CD14-positive monocyte (primary cell): ENCODE measurements around the gene ALLC. TPM values are rescaled to one million over a fixed set of nuclear protein-coding genes. Genes with fewer than 3 reads are reported as not detected.

Experiments
- DNase-seq, 3 donors: peaks; one replicate each; pipeline ENCODE4 v3.0.0-alpha.2; 2011 to 2022
- H2AFZ ChIP-seq: 2 replicates; pipeline ENCODE4 v1.6.0; 2012; ENCODE audit warnings: mild to moderate bottlenecking, low read depth, low read length, inconsistent platforms; ENCODE audit not compliant: insufficient read depth, poor library complexity, severe bottlenecking
- H3K27ac ChIP-seq, 2 donors: 1 replicate in 1 of 2; 2 replicates in 1 of 2; pipeline ENCODE4 v1.5.1; 2012 to 2013; ENCODE audit warnings: low read length in 2 of 2, control low read depth in 1 of 2, inconsistent platforms in 1 of 2, low read depth in 1 of 2, mild to moderate bottlenecking in 1 of 2
- H3K27me3 ChIP-seq, 2 donors: one replicate each; pipeline versions ENCODE4 v1.6.0 to v1.6.1; 2011 to 2013; ENCODE audit warnings: low read length in 2 of 2; ENCODE audit not compliant: control insufficient read depth in 2 of 2, insufficient read depth in 2 of 2
- H3K36me3 ChIP-seq, 2 donors: replicated peaks in 1 of 2; 1 replicate in 1 of 2; 2 replicates in 1 of 2; pipeline versions ENCODE4 v1.5.1 to v1.6.1; 2012 to 2013; ENCODE audit warnings: low read length in 2 of 2, control low read depth in 1 of 2, inconsistent platforms in 1 of 2, mild to moderate bottlenecking in 1 of 2; ENCODE audit not compliant: insufficient read depth in 2 of 2, control insufficient read depth in 1 of 2
- H3K4me1 ChIP-seq, 2 donors: 1 replicate in 1 of 2; 2 replicates in 1 of 2; pipeline versions ENCODE4 v1.5.1 to v1.6.1; 2012 to 2013; ENCODE audit warnings: low read length in 2 of 2, control low read depth in 1 of 2, inconsistent platforms in 1 of 2, mild to moderate bottlenecking in 1 of 2, moderate library complexity in 1 of 2; ENCODE audit not compliant: insufficient read depth in 2 of 2, control insufficient read depth in 1 of 2
- H3K4me2 ChIP-seq: replicated peaks from 2 replicates; pipeline ENCODE3; 2012; ENCODE audit warnings: low read length, moderate library complexity, mild to moderate bottlenecking; ENCODE audit not compliant: poor library complexity, severe bottlenecking; ENCODE audit errors: extremely low read depth
- H3K4me3 ChIP-seq, 3 experiments: fragments of 200-600 bp in 1 of 3; sonication (generic) in 1 of 3; replicated peaks in 1 of 3; 1 replicate in 2 of 3; 2 replicates in 1 of 3; pipeline ENCODE4 v1.5.1; 2011 to 2013; ENCODE audit warnings: low read length in 3 of 3, mild to moderate bottlenecking in 3 of 3, control low read depth in 2 of 3, low read depth in 2 of 3, inconsistent platforms in 1 of 3, moderate library complexity in 1 of 3
- H3K79me2 ChIP-seq: 2 replicates; pipeline ENCODE4 v1.6.0; 2012; ENCODE audit warnings: mild to moderate bottlenecking, control low read depth, inconsistent platforms, low read length, moderate library complexity; ENCODE audit not compliant: insufficient read depth
- H3K9ac ChIP-seq: 2 replicates; pipeline ENCODE4 v1.6.0; 2017; ENCODE audit warnings: low read length, mild to moderate bottlenecking; ENCODE audit not compliant: insufficient read depth, poor library complexity, severe bottlenecking
- H3K9me3 ChIP-seq, 2 donors: replicated peaks in 1 of 2; 1 replicate in 1 of 2; 2 replicates in 1 of 2; pipeline versions ENCODE4 v1.5.1 to v1.6.1; 2012 to 2013; ENCODE audit warnings: low read length in 2 of 2, control low read depth in 1 of 2; ENCODE audit not compliant: control insufficient read depth in 1 of 2, insufficient read depth in 1 of 2
- H4K20me1 ChIP-seq: 2 replicates; pipeline ENCODE4 v1.6.0; 2012; ENCODE audit warnings: mild to moderate bottlenecking, low read length, control low read depth, moderate library complexity; ENCODE audit not compliant: insufficient read depth
- H3K27ac Mint-ChIP-seq, 7 donors: one replicate each; pipeline ENCODE4 v1.8.0; 2020; ENCODE audit warnings: mild to moderate bottlenecking in 7 of 7, mixed read lengths in 7 of 7, moderate library complexity in 6 of 7, inconsistent platforms in 2 of 7
- H3K27me3 Mint-ChIP-seq, 3 donors: one replicate each; pipeline ENCODE4 v1.8.0; 2021 to 2022; ENCODE audit warnings: low read depth in 3 of 3, mild to moderate bottlenecking in 3 of 3, mixed read lengths in 3 of 3, moderate library complexity in 3 of 3, inconsistent platforms in 1 of 3
- H3K36me3 Mint-ChIP-seq, 2 donors: one replicate each; pipeline ENCODE4 v1.8.0; 2020; ENCODE audit warnings: mixed read lengths in 2 of 2, inconsistent platforms in 1 of 2, mild to moderate bottlenecking in 1 of 2
- H3K4me1 Mint-ChIP-seq: one replicate; pipeline ENCODE4 v1.8.0; 2020; ENCODE audit warnings: mild to moderate bottlenecking, mixed read lengths
- H3K4me3 Mint-ChIP-seq, 2 donors: one replicate each; pipeline ENCODE4 v1.8.0; 2020; ENCODE audit warnings: mild to moderate bottlenecking in 2 of 2, mixed read lengths in 2 of 2, moderate library complexity in 1 of 2
- H3K9me3 Mint-ChIP-seq, 7 donors: one replicate each; pipeline ENCODE4 v1.8.0; 2020 to 2022; ENCODE audit warnings: mixed read lengths in 7 of 7, mild to moderate bottlenecking in 6 of 7, moderate library complexity in 6 of 7, inconsistent platforms in 2 of 7
- CTCF ChIP-seq: fragments of 200-600 bp; IDR thresholded peaks from one replicate; pipeline ENCODE4 v1.8.0; 2022; ENCODE audit warnings: antibody characterized with exemption, mild to moderate bottlenecking
- WGBS: methylation state at CpG from one replicate; pipeline ENCODE4 v1.1.5; 2013; ENCODE audit warnings: missing lambda C conversion rate; ENCODE audit not compliant: insufficient coverage; 5-methylcytosine and 5-hydroxymethylcytosine counted together
- intact Hi-C, 2 donors: fragments of 100-400 bp; cut with micrococcal nuclease; formaldehyde crosslinking; loops; one replicate each; pipeline versions ENCODE4 v1.15.0 to v1.15.1; 2023
- polyA plus RNA-seq, 3 donors: library from polyadenylated mRNA; depleted of rRNA in 1 of 3; unstranded in 2 of 3; stranded (reverse) in 1 of 3; fragments of 300-500 nt in 2 of 3; fragments of >200 nt in 1 of 3; fragmentation: Illumina TruSeq in 2 of 3; gene quantifications; 1 replicate in 2 of 3; 2 replicates in 1 of 3; pipeline ENCODE4 v1.2.3, GENCODE V29; 2012 to 2021

ALLC gene
- polyA plus RNA-seq, 3 donors: not detected

DNA sequence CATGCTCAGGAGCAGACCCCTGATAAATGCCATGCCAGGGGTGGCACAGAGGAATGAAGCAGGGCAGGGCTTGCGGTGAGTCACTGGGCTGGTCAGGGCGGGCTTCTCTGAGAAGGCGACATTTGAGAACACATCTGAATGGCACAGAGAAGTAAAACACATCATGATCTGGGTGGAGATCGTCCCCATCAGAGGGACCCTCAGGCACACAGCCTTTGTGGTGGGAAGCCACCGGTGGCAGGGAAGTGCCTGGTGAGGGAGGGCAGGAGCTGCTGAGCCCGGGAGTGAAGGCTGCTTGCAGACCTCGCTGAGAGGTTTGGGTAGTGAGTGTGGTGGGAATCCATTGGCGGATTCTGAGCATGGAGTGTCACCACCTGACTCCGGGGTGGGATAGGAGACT is 89.8 kb downstream of the ALLC start:
- Mint-ChIP-seq H3K36me3 (no peaks in the 10 kb centered on the region), H3K9me3 (no peaks in the 10 kb centered on the region), H3K4me1 (no peaks in the 10 kb centered on the region), H3K4me3 (no peak overlapping the region), H3K27me3 (peaks cover 7 to 8% (median 7%) of the 10 kb centered on the region in 3 donors), H3K27ac (no peak overlapping the region)
- H3K4me3 ChIP-seq: no peak overlapping the region
- no peak overlapping the region for H3K9ac ChIP-seq
- no peak overlapping the region for H3K27ac ChIP-seq
- no peaks in the 10 kb centered on the region for H3K79me2 ChIP-seq
- WGBS: 67% methylated on average over 9 of the region's 9 CpGs
- H3K4me1 ChIP-seq: no peaks in the 10 kb centered on the region
- no peaks in the 10 kb centered on the region for H4K20me1 ChIP-seq
- TF ChIP-seq CTCF: no peak
- H3K9me3 ChIP-seq: no peaks in the 10 kb centered on the region
- no peaks in the 10 kb centered on the region for H3K27me3 ChIP-seq
- DNase-seq: no peak
- H3K4me2 ChIP-seq: no peak overlapping the region
- no peaks in the 10 kb centered on the region for H3K36me3 ChIP-seq
- intact Hi-C loops: no loop called here
- no peak overlapping the region for H2AFZ ChIP-seq

DNA sequence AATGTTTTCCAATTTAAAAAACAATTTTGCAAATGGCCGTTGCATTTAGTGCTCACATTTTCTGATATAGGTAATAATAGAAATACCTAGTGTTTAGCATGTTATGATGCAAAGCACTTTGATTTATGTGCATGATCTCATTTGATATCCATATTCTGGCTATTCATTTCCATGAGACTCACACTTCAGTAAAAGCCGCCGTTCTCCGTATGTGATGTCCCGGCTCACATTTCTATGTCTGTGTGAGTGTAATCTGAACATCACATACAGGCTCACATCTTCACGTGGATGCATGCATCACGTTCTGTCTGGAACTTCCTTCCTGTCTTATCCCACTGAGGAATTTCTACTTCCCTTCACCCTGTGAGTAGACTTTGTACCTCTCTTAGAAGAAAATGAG is 91.2 kb downstream of the ALLC start:
- TF ChIP-seq CTCF: no peak
- no peak for DNase-seq

More for the DNA sequence above, 91.2 kb downstream of the ALLC start:
- Mint-ChIP-seq H3K36me3 (no peaks in the 10 kb centered on the region), H3K4me1 (no peaks in the 10 kb centered on the region), H3K4me3 (no peak overlapping the region), H3K9me3 (no peaks in the 10 kb centered on the region), H3K27me3 (peaks cover 7 to 8% (median 7%) of the 10 kb centered on the region in 3 donors), H3K27ac (no peak overlapping the region)
- intact Hi-C loops: no loop called here
- WGBS: no CpG with 5 or more reads among the region's 7 CpGs
- Histone ChIP-seq H3K27ac (no peak overlapping the region), H3K27me3 (no peaks in the 10 kb centered on the region), H3K4me3 (no peak overlapping the region), H3K9ac (no peak overlapping the region), H3K9me3 (no peaks in the 10 kb centered on the region), H4K20me1 (no peaks in the 10 kb centered on the region), H3K4me2 (no peak overlapping the region), H3K36me3 (no peaks in the 10 kb centered on the region), H3K79me2 (no peaks in the 10 kb centered on the region), H2AFZ (no peak overlapping the region), H3K4me1 (no peaks in the 10 kb centered on the region)
